GM12865 (cell line): ENCODE results near the gene RMND1.

Source experiments
- DNase-seq: peaks from one replicate; pipeline ENCODE4 v3.0.0; 2010; ENCODE audit warnings: low read depth
- H3K4me3 ChIP-seq: 2 replicates; pipeline ENCODE4 v1.5.1; 2011; ENCODE audit warnings: mild to moderate bottlenecking, low read depth, low read length, control low read depth
- TF ChIP-seq, protein P1 (sequence below): IDR thresholded peaks from 2 replicates; pipeline ENCODE4 v1.5.1; 2011; ENCODE audit warnings: low read length, control low read depth, low read depth, inconsistent platforms; ENCODE audit not compliant: insufficient read depth; ENCODE audit errors: missing control alignments

Gene RMND1

DNA sequence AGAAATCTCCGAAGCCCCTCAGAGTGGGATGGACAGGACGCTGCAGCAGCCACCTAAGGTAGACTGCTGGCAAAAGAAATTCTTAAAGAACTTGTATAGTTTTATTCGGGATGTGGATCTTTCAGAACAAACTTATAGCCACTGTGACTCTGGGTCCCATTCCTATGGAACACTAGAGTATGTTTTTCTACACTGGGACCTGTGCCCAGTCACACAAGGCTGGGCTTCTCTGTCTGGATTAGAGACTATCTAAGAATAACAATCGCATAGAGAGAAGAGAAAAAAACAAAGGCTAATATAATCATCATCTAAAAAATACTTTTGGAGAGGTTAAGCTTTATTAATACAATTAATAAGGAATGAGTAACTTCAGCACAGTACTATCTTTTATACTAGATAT, 28.9 kb downstream of the RMND1 start:
- DNase-seq = no peak
- TF ChIP-seq, protein P1, sequence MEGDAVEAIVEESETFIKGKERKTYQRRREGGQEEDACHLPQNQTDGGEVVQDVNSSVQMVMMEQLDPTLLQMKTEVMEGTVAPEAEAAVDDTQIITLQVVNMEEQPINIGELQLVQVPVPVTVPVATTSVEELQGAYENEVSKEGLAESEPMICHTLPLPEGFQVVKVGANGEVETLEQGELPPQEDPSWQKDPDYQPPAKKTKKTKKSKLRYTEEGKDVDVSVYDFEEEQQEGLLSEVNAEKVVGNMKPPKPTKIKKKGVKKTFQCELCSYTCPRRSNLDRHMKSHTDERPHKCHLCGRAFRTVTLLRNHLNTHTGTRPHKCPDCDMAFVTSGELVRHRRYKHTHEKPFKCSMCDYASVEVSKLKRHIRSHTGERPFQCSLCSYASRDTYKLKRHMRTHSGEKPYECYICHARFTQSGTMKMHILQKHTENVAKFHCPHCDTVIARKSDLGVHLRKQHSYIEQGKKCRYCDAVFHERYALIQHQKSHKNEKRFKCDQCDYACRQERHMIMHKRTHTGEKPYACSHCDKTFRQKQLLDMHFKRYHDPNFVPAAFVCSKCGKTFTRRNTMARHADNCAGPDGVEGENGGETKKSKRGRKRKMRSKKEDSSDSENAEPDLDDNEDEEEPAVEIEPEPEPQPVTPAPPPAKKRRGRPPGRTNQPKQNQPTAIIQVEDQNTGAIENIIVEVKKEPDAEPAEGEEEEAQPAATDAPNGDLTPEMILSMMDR = no peak
- no peak overlapping the region for H3K4me3 ChIP-seq

DNA sequence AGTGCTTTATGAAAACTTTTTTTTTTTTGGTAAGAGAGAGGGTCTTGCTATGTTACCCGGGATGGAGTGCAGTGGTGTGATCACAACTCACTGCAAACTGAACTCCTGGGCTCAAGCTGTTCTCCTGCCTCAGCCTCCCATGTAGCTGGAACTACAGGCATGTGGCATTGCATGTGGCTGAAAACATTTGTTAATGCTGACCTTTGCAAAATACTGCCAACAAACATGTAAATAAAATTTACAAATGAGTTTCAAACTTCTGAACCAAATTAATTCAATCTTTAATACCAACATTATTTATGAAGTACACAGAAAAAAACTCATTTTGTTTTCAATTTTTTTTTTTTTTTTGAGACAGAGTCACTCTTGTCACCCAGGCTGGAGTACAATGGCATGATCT, 34.4 kb downstream of the RMND1 start:
- DNase-seq = no peak
- H3K4me3 ChIP-seq = no peak overlapping the region
- TF ChIP-seq, protein P1 = no peak

DNA sequence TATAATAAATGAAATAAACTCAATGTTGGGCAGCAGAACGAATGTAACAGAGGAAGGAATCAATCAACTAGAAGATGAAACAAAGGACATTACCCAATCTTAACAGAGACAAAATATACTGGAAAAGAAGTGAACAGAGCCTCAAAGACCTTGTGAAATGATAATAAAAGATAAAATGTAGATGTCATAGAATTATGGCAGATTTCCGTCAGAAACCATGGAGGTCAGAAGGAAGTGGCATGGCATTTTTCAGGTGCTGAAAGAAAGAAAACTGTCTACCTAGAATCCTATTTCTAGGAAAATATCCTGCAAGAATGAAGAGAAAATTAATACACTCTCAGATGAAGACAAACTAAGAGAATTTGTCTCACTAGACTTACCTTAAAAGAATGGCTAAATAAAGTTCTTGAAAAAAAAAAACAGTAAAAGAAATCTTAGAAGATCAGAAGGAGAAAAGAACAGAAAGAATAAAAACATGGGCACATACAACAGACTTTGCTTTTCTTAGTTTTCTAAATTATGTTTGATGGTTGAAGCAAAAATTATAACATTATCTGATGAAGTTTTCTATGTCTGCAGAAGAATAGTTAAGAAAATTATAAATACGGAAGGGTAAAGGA, 37.2 kb downstream of the RMND1 start:
- TF ChIP-seq, protein P1 = no peak
- DNase-seq = no peak
- no peak overlapping the region for H3K4me3 ChIP-seq

DNA sequence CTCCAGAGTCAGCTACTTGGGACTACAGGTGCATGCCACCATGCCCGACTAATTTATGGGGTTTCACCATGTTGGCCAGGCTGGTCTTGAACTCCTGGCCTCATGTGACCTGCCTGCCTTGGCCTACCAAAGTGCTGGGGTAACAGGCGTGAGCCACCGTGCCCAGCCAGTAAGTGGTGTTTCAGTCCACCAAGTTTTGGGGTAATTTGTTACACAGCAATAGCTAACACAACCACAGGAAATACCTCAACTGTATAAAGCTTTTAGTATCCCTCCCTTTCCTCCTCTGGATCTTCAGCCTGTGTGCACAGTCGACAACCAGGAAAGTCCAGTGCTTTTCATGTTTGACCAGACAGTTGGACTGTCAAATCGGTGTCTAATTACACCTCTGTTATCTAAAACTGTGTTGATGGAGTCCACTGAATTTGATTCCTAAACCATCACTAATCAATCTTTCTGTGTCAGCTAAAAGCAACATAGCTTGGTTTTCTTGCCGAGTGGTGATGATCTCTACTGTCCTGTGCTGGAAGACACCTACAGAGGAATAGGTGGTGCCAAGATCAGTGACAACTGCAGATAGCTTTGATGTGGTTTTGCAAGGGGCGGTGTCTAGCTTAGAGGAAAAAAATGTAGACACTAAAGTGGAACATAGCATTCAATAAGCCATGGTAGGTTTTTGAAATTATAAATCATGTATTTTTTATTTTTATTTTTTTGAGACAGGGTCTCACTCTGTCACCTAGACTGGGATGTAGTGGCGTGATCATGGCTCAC, 38.4 kb downstream of the RMND1 start:
- H3K4me3 ChIP-seq = no peak overlapping the region
- TF ChIP-seq, protein P1 = no peak
- no peak for DNase-seq

DNA sequence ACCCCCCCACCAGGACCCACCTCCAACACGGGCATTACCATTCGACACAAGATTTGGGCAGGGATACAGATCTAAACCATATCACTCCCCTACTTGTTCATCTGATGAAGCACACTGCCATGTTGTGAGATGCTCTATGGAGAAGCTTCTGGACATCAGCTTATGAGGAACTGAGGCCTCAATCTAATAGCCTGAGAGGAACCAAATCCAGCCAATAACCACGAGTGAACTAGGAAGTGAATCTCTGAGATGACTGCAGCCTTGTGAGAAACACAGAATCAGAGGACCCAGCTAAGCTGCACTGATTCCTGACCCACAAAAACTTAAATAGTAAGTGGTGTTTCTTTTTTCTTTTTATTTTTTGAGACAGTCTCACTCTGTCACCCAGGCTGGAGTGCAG, 39.0 kb downstream of the RMND1 start:
- DNase-seq = no peak
- TF ChIP-seq, protein P1 = no peak
- no peak overlapping the region for H3K4me3 ChIP-seq

DNA sequence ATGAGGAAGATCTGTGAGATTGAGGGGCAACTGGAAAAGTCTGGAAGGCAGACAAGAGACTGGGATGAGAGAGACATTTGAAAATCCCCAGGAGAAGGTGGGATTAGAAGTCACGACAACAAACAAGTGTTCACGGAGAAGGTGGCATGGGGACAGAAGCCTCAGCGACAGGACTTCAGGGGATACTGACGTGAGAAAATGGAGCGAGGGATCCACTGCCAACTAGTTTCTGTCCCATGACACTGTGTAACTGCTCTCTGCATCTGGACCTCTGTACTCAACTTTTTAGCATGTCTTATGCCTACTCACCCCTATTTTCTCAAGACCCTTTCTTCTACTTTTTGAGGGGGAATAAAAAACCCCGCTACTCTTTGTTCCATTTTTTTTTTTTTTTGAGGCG, 42.2 kb downstream of the RMND1 start:
- no peak for DNase-seq
- no peak overlapping the region for H3K4me3 ChIP-seq
- TF ChIP-seq, protein P1 = no peak
